HL-60/S4 treated with retinoic acid at 250 ng/mL for 4 days and 3 days (cell line): Measurements from ENCODE around the gene FBXL13.

Experiments used
- in situ Hi-C: fragments of 300-500 bp; cut with MboI; formaldehyde crosslinking; loops from 2 replicates; pipeline ENCODE4 v1.7.0; 2022; ENCODE audit warnings: low sequenced_read_pairs

Gene FBXL13

GRCh38 chr7:102898532-102898859 lies 176.1 kb downstream of the FBXL13 start:
- in situ Hi-C loops: no loop called here

GRCh38 chr7:102897856-102898531 lies 176.6 kb downstream of the FBXL13 start:
- in situ Hi-C loops: no loop called here

- in situ Hi-C loops: no loop called here
Observed at GRCh38 chr7:102897211-102897631, 177.4 kb downstream of the FBXL13 start.

- in situ Hi-C loops: no loop called here
Observed at GRCh38 chr7:102896585-102896984, 178.0 kb downstream of the FBXL13 start.

- in situ Hi-C loops: no loop called here
Observed at GRCh38 chr7:102895602-102896001, 179.0 kb downstream of the FBXL13 start.

GRCh38 chr7:102892631-102893278 lies 181.8 kb downstream of the FBXL13 start:
- in situ Hi-C loops: no loop called here

- in situ Hi-C loops: no loop called here
Observed at GRCh38 chr7:102891693-102892261, 182.8 kb downstream of the FBXL13 start.

GRCh38 chr7:102890971-102891692 lies 183.5 kb downstream of the FBXL13 start:
- in situ Hi-C loops: no loop called here

GRCh38 chr7:102890292-102890970 lies 184.2 kb downstream of the FBXL13 start:
- in situ Hi-C loops: no loop called here

- in situ Hi-C loops: no loop called here
Observed at GRCh38 chr7:102889851-102890250, 184.7 kb downstream of the FBXL13 start.

GRCh38 chr7:102888561-102889233 lies 185.9 kb downstream of the FBXL13 start:
- in situ Hi-C loops: no loop called here

- in situ Hi-C loops: no loop called here
Observed at GRCh38 chr7:102883098-102883860, 191.3 kb downstream of the FBXL13 start.

GRCh38 chr7:102875700-102876295 lies 198.8 kb downstream of the FBXL13 start:
- in situ Hi-C loops: no loop called here

GRCh38 chr7:102874966-102875365 lies 199.6 kb downstream of the FBXL13 start:
- in situ Hi-C loops: no loop called here

GRCh38 chr7:102874166-102874829 lies 200.3 kb downstream of the FBXL13 start:
- in situ Hi-C loops: no loop called here

GRCh38 chr7:102873470-102874165 lies 201.0 kb downstream of the FBXL13 start:
- in situ Hi-C loops: no loop called here

- in situ Hi-C loops: no loop called here
Observed at GRCh38 chr7:102872460-102872859, 202.1 kb downstream of the FBXL13 start.

GRCh38 chr7:102869195-102869594 lies 205.4 kb downstream of the FBXL13 start:
- in situ Hi-C loops: no loop called here
